ENCODE measurements around the gene CCDC112. TPM values are rescaled to one million over a fixed set of nuclear protein-coding genes. Genes with fewer than 3 reads are reported as not detected.

The CCDC112 gene
- total RNA-seq, 1 experiment from 2014 or later, result 13.0 TPM

GRCh38 chr5:115274584-115274983 lies 21.9 kb downstream of the CCDC112 start:
- Histone ChIP-seq H4K20me1 (ENCODE audit: control insufficient read depth, insufficient read depth, insufficient read length) (no peaks in the 10 kb centered on the region), H4K91ac (ENCODE audit: insufficient read length, low read depth, low read length) (no peak overlapping the region), H2BK15ac (ENCODE audit: low read depth, low read length) (no peak overlapping the region), H2AK5ac (ENCODE audit: insufficient read length, low read length) (no peak overlapping the region), H3K4ac (ENCODE audit: low read depth, low read length) (no peak overlapping the region), H3K4me2 (ENCODE audit: insufficient read depth, insufficient read length, low read length) (no peak overlapping the region), H2BK12ac (ENCODE audit: insufficient read length, low read depth, low read length) (no peak overlapping the region), H3K14ac (ENCODE audit: insufficient read depth, low read length) (no peak overlapping the region), H3K79me2 (ENCODE audit: insufficient read depth, low read length) (no peaks in the 10 kb centered on the region), H3K79me1 (ENCODE audit: insufficient read depth, low read depth, low read length, poor library complexity, severe bottlenecking) (no peaks in the 10 kb centered on the region), H2AFZ (ENCODE audit: low read length) (no peak overlapping the region), H3K4me1 (ENCODE audit: insufficient read depth, low read length) (no peaks in the 10 kb centered on the region), H3K9ac (ENCODE audit: extremely low read depth, insufficient read length, low read length) (no peak overlapping the region), H3T11ph (ENCODE audit: low read length) (no peak overlapping the region), H4K5ac (ENCODE audit: insufficient read length, low read depth, low read length) (no peak overlapping the region), H3K27me3 (ENCODE audit: insufficient read depth, low read length) (no peaks in the 10 kb centered on the region), H3K27ac (ENCODE audit: insufficient read length, low read depth, low read length) (no peak overlapping the region), H2BK20ac (ENCODE audit: low read depth, low read length, poor library complexity, severe bottlenecking) (no peak overlapping the region), H3K23ac (ENCODE audit: insufficient read length, low read depth, low read length) (no peak overlapping the region), H3K23me2 (ENCODE audit: insufficient read length, low read depth, low read length, poor library complexity, severe bottlenecking) (no peaks in the 10 kb centered on the region), H2BK5ac (ENCODE audit: insufficient read length, low read length) (no peak overlapping the region), H3K56ac (ENCODE audit: insufficient read length, low read depth, low read length) (no peak overlapping the region), H4K8ac (replicated peaks; ENCODE audit: insufficient read length, low read depth, low read length) (no peak overlapping the region), H3K9me3 (ENCODE audit: control insufficient read depth, low read depth, low read length) (no peaks in the 10 kb centered on the region), H3K18ac (ENCODE audit: insufficient read length, low read depth, low read length) (no peak overlapping the region), H2BK120ac (ENCODE audit: low read depth, low read length, poor library complexity, severe bottlenecking) (no peak overlapping the region)
- Mint-ChIP-seq H3K27me3 (ENCODE audit: low read depth) (no peaks in the 10 kb centered on the region), H3K4me1 (no peaks in the 10 kb centered on the region), H3K36me3 (ENCODE audit: insufficient read depth in 1 of 3, low read depth in 3 of 3) (peaks cover 3 to 36% (median 34%) of the 10 kb centered on the region in 3 experiments; a peak in 6 of 7 replicates), H3K4me3 (no peak overlapping the region), H3K9me3 (no peaks in the 10 kb centered on the region), H3K27ac (no peak overlapping the region)
- TF ChIP-seq CTCF (conservative IDR thresholded peaks at IDR 0.05), result no peak
- WGBS (ENCODE audit: extremely low coverage, insufficient read length, low lambda C conversion rate), result no CpG with 5 or more reads among the region's 3 CpGs
- DNase-seq, result no peak

All from H9 (cell line).